Measurements from ENCODE around the gene KCNIP2. TPM values are rescaled to one million over a fixed set of nuclear protein-coding genes. Genes with fewer than 3 reads are reported as not detected.

Gene KCNIP2
- total RNA-seq, 6 experiments from 2014 or later: 0.53 to 1.9 (median 1.1) TPM

DNA sequence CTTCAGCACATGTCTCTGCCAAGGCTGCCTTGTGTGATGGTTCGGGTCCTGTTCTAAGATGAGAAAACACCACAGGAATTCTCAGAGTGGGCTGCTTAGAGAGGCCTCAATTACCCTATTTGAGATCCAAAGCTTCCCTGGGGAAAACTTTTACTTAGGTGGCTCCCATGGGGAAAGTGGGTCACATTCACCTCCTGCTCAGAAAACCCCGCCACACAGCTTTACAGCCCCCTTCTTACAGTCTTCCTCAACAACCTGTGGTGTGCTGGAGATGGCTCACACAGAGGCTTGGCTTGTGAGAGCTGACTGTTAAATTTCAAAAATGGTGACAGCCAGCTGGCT is 36.6 kb upstream of the KCNIP2 start:
- TF ChIP-seq, protein P1, sequence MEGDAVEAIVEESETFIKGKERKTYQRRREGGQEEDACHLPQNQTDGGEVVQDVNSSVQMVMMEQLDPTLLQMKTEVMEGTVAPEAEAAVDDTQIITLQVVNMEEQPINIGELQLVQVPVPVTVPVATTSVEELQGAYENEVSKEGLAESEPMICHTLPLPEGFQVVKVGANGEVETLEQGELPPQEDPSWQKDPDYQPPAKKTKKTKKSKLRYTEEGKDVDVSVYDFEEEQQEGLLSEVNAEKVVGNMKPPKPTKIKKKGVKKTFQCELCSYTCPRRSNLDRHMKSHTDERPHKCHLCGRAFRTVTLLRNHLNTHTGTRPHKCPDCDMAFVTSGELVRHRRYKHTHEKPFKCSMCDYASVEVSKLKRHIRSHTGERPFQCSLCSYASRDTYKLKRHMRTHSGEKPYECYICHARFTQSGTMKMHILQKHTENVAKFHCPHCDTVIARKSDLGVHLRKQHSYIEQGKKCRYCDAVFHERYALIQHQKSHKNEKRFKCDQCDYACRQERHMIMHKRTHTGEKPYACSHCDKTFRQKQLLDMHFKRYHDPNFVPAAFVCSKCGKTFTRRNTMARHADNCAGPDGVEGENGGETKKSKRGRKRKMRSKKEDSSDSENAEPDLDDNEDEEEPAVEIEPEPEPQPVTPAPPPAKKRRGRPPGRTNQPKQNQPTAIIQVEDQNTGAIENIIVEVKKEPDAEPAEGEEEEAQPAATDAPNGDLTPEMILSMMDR (IDR thresholded peaks at IDR 0.05): no peak
- TF ChIP-seq POLR2A (IDR thresholded peaks at IDR 0.05): no peak
- intact Hi-C loops (cut with DNase I): loop anchor here in 1 of 2 donors (10.0 kb wide), 1 partner anchor 125 kb away; no protein-coding TSS in a partner anchor
- 89% methylated on average over 1 of the region's 2 CpGs for WGBS (ENCODE audit: insufficient coverage, low coverage, low lambda C conversion rate, missing lambda C conversion rate)

GRCh38 chr10:101879456-101880231 is 36.0 kb upstream of the KCNIP2 start:
- peak in 1 of 4 donors; percentile 61 for ATAC-seq
- no peaks in the 10 kb centered on the region for H3K9me3 ChIP-seq
- no peak for DNase-seq
- H3K27ac ChIP-seq: no peak overlapping the region
- H3K4me3 ChIP-seq: no peak overlapping the region
- no peaks in the 10 kb centered on the region for H3K27me3 ChIP-seq
- 91% methylated on average over 12 of the region's 13 CpGs for WGBS (ENCODE audit: insufficient coverage, low coverage, low lambda C conversion rate, missing lambda C conversion rate)
- intact Hi-C loops (cut with DNase I): loop anchor here in 1 of 2 donors (10.0 kb wide), 1 partner anchor 125 kb away; no protein-coding TSS in a partner anchor
- no peaks in the 10 kb centered on the region for H3K36me3 ChIP-seq
- H3K4me1 ChIP-seq: no peaks in the 10 kb centered on the region
- TF ChIP-seq POLR2A (IDR thresholded peaks at IDR 0.05): no peak
- TF ChIP-seq, protein P1 (IDR thresholded peaks at IDR 0.05): no peak

More for the DNA sequence above, 36.6 kb upstream of the KCNIP2 start:
- ATAC-seq: no peak
- no peaks in the 10 kb centered on the region for H3K9me3 ChIP-seq
- DNase-seq: no peak
- no peaks in the 10 kb centered on the region for H3K36me3 ChIP-seq
- no peak overlapping the region for H3K4me3 ChIP-seq
- H3K4me1 ChIP-seq: no peaks in the 10 kb centered on the region
- H3K27ac ChIP-seq: no peak overlapping the region
- H3K27me3 ChIP-seq: no peaks in the 10 kb centered on the region

GRCh38 chr10:101878869-101879268 is 35.3 kb upstream of the KCNIP2 start:
- H3K27ac ChIP-seq: no peak overlapping the region
- no peak overlapping the region for H3K4me3 ChIP-seq
- H3K9me3 ChIP-seq: no peaks in the 10 kb centered on the region
- H3K4me1 ChIP-seq: no peaks in the 10 kb centered on the region
- DNase-seq: no peak
- no peaks in the 10 kb centered on the region for H3K27me3 ChIP-seq
- no peak for ATAC-seq
- no peaks in the 10 kb centered on the region for H3K36me3 ChIP-seq
- intact Hi-C loops (cut with DNase I): no loop called here
- TF ChIP-seq, protein P1 (IDR thresholded peaks at IDR 0.05): no peak
- TF ChIP-seq POLR2A (IDR thresholded peaks at IDR 0.05): no peak
- 96% methylated on average over 3 of the region's 3 CpGs for WGBS (ENCODE audit: insufficient coverage, low coverage, low lambda C conversion rate, missing lambda C conversion rate)

GRCh38 chr10:101875068-101875688 is 31.6 kb upstream of the KCNIP2 start:
- ATAC-seq (no peak), DNase-seq (no peak)
- Histone ChIP-seq H3K4me1 (no peaks in the 10 kb centered on the region), H3K27ac (no peak overlapping the region), H3K4me3 (no peak overlapping the region), H3K9me3 (no peaks in the 10 kb centered on the region), H3K36me3 (no peaks in the 10 kb centered on the region), H3K27me3 (no peaks in the 10 kb centered on the region)
- intact Hi-C loops (cut with DNase I): no loop called here
- TF ChIP-seq, protein P1 (IDR thresholded peaks at IDR 0.05): no peak
- TF ChIP-seq POLR2A (IDR thresholded peaks at IDR 0.05): no peak
- 90% methylated on average over 3 of the region's 3 CpGs for WGBS (ENCODE audit: insufficient coverage, low coverage, low lambda C conversion rate, missing lambda C conversion rate)

Measured in right lobe of liver (tissue), 6 donors.